Stimulated activated CD4-positive, alpha-beta T cell treated with anti-CD3 and anti-CD28 coated beads, TNF-alpha, amount 100 ng/mL, for 4 hours (primary cell): ENCODE measurements around the gene FREM2.

Experiments used
- DNase-seq, 3 experiments: peaks; one replicate each; pipeline ENCODE4 v3.0.0-alpha.2; 2020; ENCODE audit warnings: low read depth in 3 of 3

FREM2 gene

GRCh38 chr13:38888309-38888708 lies 201.4 kb downstream of the FREM2 start:
- no peak for DNase-seq

GRCh38 chr13:38895075-38895474 lies 208.2 kb downstream of the FREM2 start:
- no peak for DNase-seq

GRCh38 chr13:38897521-38897920 lies 210.6 kb downstream of the FREM2 start:
- DNase-seq = no peak

GRCh38 chr13:38898481-38898880 lies 211.6 kb downstream of the FREM2 start:
- no peak for DNase-seq

GRCh38 chr13:38899571-38899970 lies 212.7 kb downstream of the FREM2 start:
- DNase-seq = no peak

GRCh38 chr13:38900188-38900587 lies 213.3 kb downstream of the FREM2 start:
- no peak for DNase-seq

- DNase-seq = no peak
These were observed 215.7 kb downstream of the FREM2 start for GRCh38 chr13:38902551-38902950.

- DNase-seq = no peak
These were observed 218.2 kb downstream of the FREM2 start for GRCh38 chr13:38905081-38905480.

GRCh38 chr13:38905861-38906260 lies 219.0 kb downstream of the FREM2 start:
- DNase-seq = no peak

GRCh38 chr13:38908574-38908973 lies 221.7 kb downstream of the FREM2 start:
- no peak for DNase-seq

GRCh38 chr13:38914070-38914469 lies 227.2 kb downstream of the FREM2 start:
- no peak for DNase-seq

- no peak for DNase-seq
These were observed 234.2 kb downstream of the FREM2 start for GRCh38 chr13:38921081-38921480.

GRCh38 chr13:38922170-38922569 lies 235.3 kb downstream of the FREM2 start:
- DNase-seq = no peak

- DNase-seq = no peak
These were observed 246.9 kb downstream of the FREM2 start for GRCh38 chr13:38933786-38934185.
